SKM-1 (cell line): ENCODE measurements around the gene UGT2B28.
"Not testable (repeated sequence)": the region's sequence is repeated elsewhere in the genome, so short reads cannot be mapped to it uniquely, and the experiment has no call there.

Experiments used
- DNase-seq: peaks from one replicate; lab custom pipeline; 2025; ENCODE audit not compliant: unreplicated experiment; lab: John Stamatoyannopoulos, UW

UGT2B28 gene

DNA sequence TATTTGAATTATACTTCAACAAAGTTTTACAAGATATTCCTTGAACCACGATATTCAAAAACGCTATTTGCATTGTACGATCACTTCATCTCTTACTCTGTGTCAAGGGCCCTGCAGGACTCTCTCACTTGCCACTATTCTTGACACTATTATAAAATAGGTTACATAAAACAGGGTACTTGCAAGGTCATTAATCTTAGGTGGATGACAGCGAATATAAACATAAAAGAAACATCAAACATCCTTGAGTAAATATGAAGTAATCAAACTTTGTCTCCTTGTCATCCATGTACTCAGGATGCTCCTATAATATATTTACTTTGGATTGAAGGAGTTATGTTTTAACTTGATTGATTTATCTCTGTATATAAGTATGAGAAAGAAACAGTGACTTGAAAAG is at the start of gene UGT2B28:
TSS of gene UGT2B28 (plus strand) at position 395 of the 400 bp plus-strand sequence. CDS start 26 bp downstream, outside the sequence.
- not testable (repeated sequence) for DNase-seq

DNA sequence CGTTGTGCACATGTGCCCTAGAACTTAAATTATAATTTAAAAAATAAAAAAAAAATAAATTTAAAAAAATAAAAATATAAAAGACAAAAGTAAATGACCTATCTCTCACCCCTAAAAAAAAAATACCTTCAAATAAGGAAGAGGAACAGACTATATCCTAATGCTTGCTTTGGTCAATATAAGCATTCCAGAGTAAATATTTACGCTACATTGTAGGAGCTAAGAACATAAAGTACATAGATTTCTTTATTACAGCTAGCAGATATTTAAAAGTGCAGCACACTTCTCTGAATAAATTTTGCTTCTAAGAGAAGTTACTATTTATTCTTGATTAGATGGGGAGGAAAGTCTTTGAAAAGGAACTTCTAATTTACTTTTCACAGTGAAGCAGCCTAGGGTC is 41.2 kb upstream of the UGT2B28 start:
- DNase-seq = no peak

DNA sequence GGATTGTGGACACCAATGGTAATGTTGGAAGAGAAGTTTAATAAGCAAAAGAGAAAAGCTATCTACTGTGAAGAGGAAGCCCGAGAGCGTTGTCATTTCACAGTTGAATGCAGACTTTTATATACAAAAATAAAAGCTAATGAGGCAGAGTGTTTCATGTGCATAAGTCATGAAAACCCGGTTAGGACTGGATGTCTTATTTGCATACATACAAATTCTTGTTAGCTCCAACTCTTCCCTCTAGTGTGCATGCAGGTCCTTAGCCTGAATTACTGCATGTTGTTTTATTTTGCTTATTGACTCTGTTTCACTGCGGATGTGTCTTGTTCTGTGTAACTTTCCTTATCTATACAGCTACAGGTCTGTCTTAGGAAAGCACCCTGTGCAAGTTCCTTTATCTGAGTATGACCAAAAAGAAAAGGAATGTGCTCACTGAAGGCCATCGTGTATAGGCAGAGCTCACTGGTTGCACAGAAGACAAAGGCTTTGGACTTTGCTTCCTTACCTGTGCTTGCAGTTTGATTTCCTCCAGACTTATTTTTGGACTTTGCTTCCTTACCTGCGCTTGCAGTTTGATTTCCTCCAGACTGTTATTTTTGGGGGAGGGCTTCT is 40.6 kb upstream of the UGT2B28 start:
- no peak for DNase-seq

DNA sequence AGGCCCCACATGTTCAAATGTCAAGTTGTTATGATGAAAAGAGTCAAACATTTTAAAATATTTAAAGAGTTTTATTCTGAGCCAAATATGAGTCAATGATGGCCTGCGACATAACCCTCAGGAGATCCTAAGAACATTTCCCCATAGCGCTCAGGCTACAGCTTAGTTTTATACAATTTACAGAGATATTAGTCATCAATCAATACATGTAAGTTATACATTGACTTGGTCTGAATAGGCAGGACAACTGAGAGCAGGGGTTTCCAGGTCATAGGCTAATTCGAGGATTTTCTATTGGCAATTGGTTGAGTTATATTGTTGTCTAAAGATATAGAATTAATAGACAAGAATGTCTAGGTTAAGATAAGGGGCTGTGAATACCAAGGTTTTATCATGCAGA is 39.5 kb upstream of the UGT2B28 start:
- DNase-seq = not testable (repeated sequence)

DNA sequence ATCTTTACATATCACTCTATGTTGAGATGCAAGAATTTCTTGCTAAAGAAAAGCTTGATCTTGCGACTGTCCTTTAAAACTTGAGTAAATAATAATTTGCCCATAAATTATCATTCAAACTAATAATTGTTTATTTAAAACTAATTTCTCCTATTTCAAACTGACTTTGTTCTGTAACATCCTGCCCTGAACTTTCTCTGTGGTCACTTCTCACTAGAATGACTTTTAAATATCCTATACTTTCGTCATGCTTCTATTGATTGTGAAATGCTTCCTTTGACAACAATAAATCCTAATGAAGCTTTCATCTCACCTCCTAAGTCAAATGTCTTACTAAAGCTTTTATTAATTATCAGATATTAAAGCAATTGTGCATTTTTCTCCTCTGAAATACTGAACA is 38.5 kb upstream of the UGT2B28 start:
- DNase-seq = not testable (repeated sequence)

DNA sequence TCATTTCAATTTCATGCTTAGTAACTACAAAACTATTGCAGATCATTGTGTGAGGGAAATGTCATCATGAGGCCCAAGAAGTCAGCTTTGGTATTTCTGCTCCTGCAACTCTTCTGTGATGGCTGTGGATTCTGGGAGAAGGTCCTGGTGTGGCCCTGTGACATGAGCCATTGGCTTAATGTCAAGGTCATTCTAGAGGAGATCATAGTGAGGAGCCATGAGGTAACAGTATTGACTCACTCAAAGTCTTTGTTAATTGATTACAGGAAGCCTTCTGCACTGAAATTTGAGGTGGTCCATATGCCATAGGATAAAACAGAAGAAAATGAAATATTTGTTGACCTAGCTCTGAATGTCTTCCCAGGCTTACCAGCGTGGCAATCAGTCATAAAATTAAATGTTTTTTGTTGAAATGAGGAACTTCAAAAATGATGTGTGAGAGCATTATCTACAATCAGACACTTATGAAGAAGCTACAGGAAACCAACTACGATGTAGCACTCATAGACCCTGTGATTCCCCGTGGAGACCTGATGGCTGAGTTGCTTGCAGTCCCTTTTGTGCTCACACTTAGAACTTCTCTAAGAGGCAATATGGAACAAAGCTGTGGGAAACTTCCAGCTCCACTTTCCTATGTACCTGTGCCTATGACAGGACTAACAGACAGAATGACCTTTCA is 37.6 kb upstream of the UGT2B28 start:
- DNase-seq = not testable (repeated sequence)

DNA sequence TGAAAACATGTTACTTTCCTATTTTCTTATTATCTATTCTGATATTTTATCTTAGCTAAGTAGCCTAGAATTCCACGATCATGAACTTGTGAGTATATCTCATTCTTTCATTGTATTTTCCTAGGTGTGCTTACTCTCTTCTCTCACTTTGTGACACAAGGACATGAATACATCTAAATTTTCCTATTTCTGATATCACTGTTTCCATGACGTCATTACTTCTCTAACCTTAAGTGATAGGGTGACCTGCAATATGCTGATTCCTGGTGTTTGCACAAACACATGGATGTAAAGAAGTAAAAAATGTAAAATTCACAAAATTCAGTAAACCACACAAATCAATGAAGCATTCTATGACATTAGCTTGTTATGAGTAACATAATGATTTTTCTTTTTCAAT is 29.4 kb upstream of the UGT2B28 start:
- not testable (repeated sequence) for DNase-seq

DNA sequence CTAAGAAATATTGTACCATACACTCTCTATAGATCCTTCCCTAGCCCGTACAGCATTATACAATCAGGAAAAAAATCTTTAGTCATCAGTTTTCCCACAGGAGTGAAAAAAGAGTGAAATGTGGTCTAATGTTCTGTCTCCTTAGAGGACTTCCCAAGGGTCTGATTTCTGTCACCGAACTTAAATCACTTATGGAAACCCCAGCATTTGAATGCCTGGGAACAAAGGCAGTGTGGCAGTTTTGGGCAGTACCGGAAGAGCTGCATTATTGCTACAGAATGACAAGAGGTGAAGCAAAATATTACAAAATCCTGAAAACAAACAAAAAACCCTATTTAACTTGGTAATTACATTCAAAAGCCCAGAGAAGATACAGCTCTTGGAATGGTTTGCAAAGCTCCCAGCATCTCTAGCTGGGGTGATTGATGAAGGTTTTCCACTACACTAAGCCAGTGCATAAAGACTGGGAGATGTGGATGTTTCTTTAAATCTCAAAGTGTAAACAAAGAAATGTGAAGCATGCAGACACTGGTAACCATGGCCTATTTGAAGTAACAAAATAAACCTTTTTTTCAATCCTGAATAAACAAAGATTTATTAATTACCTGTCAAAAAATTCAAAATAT is 27.0 kb upstream of the UGT2B28 start:
- not testable (repeated sequence) for DNase-seq

DNA sequence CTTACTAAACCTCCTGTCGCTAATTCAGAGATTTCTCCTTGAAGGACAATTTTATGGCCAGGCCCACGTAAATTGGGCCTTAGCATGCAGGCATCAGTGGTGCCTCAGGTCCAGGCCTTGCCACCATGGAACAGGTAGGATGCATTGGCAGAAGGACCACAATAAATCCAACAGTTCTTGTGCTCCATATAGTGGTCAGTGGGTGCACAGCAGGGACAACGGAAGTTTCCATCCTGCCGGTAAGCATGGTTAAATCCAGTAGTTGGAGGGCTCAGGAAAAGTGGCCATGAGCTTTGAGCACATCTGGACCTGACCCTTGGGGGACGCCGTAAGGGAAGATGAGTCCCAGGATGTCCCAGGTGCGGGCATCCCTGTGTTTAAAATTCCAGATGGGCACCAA is 11.7 kb upstream of the UGT2B28 start:
- not testable (repeated sequence) for DNase-seq

DNA sequence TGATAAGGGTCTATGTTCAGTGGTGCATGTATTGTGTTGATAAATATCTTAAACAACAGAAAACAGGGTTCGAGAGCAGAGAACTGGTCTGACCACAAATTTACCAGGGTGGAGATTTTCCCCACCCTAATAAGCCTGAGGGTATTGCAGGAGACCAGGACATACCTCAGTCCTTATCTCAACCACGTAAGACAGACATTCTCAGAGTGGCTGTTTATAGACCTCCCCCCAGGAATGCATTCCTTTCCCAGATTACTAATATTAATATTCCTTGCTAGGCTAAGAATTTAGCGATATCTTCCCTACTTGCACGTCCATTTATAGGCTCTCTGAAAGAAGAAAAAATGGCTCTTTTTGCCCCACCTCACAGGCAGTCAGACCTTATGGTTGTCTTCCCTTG is 16.1 kb downstream of the UGT2B28 start:
- DNase-seq = not testable (repeated sequence)

DNA sequence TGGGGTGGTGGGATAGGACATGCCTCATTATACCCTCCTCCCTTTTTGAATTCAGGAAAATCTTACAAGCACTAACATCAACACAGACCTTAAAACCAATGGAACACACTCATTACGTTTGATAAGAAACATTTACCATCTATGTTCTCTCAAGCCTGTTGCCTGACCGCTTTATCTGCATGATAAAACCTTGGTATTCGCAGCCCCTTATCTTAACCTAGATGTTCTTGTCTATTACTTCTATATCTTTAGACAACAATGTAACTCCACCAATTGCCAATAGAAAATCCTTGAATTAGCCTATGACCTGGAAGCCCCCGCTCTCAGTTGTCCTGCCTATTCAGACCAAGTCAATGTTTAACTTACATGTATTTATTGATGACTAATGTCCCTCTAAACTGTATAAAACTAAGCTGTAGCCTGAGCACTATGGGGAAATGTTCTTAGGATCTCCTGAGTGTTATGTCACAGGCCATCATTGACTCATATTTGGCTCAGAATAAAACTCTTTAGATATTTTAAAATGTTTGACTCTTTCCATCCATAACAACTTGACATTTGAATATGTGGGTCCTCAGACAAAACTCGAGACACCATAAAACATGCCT is 28.3 kb downstream of the UGT2B28 start:
- not testable (repeated sequence) for DNase-seq

DNA sequence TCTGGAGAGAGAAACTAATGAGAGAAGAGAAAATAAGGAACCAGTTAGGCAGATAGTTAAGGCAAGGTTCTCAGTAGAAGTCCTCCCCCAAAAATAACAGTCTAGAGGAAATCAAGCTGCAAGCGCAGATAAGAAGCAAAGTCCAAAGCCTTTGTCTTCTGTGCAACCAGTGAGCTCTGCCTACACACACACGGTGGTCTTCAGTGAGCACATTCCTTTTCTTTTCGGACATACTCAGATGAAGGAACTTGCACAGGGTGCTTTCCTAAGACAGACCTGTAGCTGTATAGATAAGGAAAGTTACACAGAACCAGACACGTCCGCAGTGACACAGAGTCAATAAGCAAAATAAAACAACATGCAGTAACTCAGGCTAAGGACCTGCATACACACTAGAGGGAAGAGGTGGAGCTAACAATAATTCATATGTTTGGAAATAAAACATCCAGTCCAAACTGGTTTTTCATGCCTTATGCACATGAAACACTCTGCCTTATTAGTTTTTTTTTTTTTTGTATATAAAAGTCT is 29.3 kb downstream of the UGT2B28 start:
- DNase-seq = not testable (repeated sequence)

DNA sequence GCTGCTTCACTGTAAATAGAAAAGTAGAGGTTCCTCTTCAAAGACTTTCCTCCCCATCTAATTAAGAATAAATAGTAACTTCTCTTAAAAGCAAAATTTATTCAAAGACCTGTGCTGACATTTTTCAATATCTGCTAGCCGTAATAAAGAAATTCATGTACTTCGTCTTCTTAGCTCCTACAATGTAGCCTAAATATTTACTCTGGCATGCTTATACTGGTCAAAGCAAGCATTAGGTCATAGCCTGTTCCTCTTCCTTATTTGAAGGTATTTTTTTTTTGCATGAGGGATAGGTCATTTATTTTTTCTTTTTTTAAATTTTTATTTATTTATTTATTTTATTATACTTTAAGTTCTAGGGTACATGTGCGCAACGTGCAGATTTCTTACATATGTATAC is 30.0 kb downstream of the UGT2B28 start:
- not testable (repeated sequence) for DNase-seq

DNA sequence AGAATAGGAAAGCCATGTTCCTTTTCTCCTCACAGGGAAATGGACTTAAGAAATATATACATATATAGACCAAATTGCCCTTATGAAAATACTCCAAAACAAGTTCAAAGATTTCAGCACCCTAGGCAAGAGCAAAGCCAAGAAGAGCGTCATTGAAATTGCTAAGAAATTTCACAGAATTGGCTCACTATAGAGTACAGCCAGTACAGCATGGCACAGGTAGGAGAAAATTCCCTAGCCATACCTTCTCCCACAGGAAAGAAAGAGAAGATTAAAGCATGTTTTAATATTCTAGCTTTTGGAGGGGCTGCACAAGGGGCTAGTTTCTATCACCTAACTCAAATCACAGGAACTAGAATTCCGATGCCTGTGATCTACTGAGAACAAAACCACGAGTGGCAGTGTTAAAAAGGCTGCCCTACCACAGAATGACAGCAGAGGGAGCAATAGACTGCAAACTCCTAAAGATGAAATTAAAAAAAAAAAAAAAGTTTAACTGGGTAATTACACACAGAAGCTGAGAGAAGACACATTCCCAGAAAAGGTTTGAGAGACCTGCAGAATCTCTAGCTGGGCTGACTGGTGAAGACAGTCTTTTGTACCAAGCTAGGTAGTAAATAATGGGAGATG is 37.5 kb downstream of the UGT2B28 start:
- not testable (repeated sequence) for DNase-seq

DNA sequence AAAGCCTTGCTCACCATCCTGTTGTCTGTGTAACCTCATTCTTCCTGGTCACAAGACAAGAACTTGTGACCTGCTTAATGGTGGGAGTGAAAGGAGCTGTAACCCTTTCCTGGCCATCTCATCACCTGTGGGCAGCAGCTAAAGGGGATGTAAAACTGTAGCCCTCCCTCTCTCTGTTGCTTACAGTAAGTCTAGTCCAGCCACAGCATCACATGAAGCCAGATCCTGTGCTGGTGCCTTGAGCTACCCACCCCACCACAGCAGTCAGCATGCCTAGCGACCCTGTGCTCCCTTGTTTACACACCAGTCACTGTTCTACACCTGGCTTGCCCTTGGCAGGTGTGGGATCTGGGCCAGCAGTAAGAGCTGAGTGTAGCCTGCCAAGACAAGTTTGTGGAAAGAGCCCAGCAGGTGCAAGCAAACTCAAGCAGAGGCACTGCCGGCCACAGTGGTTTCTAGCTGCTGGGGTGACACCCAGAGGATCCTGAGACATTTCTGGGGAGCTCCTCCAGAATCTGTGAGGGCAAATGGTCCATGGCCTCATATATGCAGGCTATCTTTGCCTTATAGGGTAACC is 41.0 kb downstream of the UGT2B28 start:
- no peak for DNase-seq

DNA sequence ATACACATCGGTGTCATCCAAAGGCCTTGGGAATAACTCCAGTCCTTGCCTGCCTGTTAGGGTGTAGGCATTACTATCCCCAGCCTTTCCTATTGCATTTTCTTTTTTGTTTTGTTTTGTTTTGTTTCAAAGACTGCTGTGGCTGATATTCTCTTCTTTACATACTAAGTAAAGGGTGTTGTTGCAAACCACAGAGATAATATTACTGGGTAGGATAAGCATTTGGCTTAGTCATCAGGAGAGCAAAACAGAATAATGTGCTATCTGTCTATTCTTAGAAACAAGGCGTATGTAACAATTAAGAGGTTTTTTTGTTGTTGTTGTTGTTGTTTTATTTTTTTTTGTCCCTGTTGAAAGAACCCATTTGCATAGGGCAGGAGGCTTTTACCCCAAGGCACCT is 41.8 kb downstream of the UGT2B28 start:
- no peak for DNase-seq

DNA sequence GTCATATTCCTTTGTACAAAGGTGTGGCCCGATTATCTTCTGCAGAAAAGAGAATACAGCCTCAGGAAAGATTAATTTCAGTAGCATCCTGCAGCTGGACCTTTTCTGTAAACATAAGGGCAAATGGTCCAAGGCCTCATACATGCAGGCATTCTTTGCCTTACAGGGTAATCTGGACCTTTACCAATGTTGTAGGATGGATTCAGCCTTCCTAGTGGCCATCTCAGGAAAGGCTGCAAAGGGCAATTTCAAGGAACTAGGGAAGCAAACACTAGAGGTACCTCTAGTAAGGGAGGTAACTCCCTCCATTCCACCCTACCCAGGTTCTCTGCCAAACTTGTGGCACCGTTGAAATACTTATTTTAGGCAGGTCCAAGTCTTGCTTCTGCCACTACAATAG is 43.0 kb downstream of the UGT2B28 start:
- DNase-seq = no peak

DNA sequence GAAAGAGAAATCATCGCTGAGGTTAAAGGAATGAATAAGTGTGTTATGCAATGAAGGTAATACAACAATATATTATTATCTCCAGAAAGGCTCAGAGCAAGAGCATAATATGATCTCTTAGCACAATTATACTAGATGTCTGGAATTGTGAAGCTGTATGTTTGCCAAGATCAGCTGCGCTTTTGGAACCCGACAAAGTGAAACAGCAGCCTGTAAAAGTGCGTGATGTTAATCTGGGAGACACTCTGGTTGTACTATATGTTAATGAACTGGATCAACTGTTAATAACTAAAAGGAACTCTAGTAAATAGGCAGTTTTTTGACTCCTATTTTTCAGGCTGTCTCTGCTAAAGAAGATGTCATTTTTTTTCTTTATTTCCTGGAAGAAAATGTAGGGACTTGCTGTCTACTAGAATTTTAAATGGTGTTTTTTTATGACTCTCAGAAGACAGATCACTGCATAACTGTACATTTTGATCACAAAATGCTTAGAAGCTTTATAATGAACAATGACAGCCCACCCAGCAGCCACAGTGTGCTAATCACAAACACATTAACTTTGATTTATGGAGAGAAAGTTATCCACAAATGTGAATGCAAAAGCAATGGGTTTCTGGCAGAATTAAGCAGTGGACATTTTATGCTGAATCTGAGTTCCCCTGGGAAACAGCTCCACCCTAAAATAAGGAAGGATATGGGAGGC is 50.2 kb downstream of the UGT2B28 start:
- no peak for DNase-seq

DNA sequence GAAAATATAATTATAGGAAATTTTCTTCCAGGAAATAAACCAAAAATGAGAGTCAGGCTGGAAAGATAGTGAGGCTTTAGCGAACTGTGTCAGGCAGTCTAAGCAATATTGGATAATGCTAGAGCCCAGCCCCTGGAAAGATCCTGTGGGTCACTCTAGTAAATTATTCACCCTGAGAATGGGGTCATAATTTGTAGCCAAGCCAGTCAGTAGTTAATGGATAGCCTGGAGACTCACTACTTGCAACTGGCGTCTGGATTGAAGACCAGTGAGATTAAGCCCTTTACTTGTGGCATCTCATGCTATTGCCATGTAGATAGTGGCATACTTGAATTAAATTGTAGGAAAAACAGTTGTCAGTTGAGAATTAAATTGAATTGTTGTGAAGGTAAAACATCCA is 51.0 kb downstream of the UGT2B28 start:
- DNase-seq = not testable (repeated sequence)

DNA sequence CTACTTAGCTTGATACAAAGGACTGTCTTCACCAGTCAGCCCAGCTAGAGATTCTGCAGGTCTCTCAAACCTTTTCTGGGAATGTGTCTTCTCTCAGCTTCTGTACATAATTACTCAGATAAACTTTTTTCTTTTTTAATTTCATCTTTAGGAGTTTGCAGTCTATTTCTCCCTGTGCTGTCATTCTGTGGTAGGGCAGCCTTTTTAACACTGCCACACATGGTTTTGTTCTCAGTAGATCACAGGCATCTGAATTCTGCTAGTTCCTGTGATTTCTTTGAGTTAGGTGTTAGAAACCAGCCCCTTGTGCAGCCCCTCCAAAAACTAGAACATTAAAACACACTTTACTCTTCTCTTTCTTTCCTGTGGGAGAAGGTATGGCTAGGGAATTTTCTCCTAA is 55.2 kb downstream of the UGT2B28 start:
- DNase-seq = not testable (repeated sequence)
